ENCODE data around the gene IGFBP4. TPM values are rescaled to one million over a fixed set of nuclear protein-coding genes. Genes with fewer than 3 reads are reported as not detected.
A peak's percentile ranks its signal among the peaks of the same experiment; 100 is the strongest.

IGFBP4 gene
- total RNA-seq, 1 experiment from 2014 or later, result 198 TPM

DNA sequence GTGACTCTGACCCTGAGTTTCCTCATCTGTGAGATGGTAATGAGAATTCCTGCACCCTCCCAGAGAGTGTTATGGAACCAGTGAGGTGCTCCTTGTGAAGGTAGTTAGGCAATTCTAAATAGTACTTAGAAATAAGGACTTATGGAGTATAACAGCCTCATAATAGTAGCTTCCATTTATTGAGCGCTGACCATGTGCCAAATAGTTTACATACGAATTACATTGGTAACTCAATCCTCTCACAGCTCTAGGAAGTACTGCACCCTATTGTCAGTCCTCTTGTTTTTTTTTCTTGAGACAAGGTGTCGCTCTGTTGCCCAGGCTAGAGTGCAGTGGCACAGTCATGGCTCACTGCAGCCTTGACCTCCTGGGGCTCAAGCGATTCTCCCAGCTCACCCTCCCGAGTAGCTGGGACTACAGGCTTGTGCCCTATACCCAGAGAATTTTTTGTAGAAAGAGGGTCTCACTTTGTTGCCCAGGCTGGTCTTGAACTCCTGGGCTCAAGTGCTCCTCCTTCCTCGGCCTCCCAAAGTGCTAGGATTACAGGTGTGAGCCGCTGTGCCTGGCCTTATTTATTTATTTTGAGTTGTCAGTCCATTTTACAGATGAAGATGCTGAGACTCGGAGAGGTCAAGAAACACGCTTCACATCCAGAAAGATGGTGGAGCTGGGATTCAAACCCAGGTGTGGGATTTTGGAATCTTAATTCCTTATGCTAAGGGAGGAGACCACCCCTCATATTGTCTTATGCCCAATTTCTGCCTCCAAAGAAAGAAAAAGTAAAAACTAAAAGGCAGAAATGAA lies 55.2 kb downstream of the IGFBP4 start:
- peak; percentile 50 for DNase-seq (ENCODE audit: low read depth)
- in situ Hi-C loops (cut with HindIII; ENCODE audit: low pct_unique_long_range_greater_than_20kb, low sequenced_read_pairs), result no loop called here

DNA sequence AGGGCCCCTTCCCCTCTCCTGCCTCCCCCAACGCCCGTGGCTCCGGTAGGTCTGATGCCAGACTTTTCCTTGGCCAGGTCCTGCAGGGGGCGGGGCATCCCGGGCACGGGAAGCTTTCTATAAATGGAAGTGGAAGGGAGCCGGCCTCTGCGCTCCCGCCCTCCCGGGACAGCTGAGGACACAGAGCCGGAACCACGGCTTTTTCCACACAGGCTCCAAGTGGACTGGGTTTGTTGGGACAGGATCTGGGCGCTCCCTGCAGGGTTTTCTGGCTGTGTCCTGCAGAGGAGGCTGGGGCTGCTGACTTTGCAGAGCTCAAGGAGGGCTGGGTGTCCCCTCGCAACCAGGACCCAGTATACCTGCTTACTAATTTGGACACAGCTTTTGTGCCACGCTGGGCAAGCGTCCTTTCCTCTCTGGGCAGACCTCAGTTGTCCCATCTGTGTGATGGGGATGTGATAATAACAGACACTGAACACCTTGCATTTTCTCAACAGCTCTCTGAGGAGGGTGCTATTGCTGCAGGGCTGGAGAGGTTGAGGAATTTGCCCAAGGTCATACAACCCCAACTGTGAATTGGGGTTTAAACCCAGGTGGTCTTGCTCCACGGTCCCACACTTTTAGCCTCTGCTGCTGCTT lies 56.4 kb downstream of the IGFBP4 start:
- DNase-seq (ENCODE audit: low read depth), result peak; percentile 62
- in situ Hi-C loops (cut with HindIII; ENCODE audit: low pct_unique_long_range_greater_than_20kb, low sequenced_read_pairs), result no loop called here

DNA sequence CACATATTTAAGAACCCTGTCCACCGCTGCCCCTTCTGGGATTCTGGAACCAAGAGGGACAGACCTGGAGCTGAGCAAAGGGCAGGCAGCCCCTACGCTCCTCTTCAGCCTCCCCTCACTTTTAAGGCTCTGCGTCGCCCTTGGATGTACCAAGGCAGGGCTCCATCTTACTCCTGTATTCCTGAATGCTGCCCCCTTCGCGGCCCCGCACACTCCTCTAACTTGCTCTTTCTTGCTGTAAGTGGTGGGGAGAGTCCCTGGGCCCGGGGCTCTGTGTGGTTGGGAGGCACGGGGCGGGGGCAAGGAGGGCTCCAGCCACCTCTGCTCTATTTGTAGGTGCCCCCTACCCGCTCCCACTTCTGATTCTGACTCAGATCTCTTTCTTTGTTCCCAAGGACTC lies 56.9 kb downstream of the IGFBP4 start:
- no peak for DNase-seq (ENCODE audit: low read depth)
- in situ Hi-C loops (cut with HindIII; ENCODE audit: low pct_unique_long_range_greater_than_20kb, low sequenced_read_pairs), result no loop called here

DNA sequence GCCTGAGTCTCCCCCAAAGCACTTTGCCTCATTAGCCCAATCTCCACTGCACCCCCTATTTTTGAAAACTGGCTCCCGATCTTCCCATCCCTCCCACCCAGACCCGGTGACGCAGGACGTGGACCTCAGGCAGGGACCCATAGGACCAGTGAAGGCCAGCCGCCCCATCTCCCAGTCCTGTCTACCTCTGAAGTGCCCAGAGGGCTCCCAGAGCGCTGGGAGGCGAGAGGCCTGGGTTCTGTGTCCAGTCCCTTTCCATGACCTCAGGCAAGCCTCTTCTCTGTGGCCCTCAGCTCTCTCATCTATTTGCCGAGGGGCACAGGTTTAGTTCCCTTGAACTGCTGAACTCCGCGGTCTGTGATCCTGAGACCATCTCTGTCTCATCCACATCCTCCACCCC lies 57.5 kb downstream of the IGFBP4 start:
- no peak for DNase-seq (ENCODE audit: low read depth)
- in situ Hi-C loops (cut with HindIII; ENCODE audit: low pct_unique_long_range_greater_than_20kb, low sequenced_read_pairs), result no loop called here

DNA sequence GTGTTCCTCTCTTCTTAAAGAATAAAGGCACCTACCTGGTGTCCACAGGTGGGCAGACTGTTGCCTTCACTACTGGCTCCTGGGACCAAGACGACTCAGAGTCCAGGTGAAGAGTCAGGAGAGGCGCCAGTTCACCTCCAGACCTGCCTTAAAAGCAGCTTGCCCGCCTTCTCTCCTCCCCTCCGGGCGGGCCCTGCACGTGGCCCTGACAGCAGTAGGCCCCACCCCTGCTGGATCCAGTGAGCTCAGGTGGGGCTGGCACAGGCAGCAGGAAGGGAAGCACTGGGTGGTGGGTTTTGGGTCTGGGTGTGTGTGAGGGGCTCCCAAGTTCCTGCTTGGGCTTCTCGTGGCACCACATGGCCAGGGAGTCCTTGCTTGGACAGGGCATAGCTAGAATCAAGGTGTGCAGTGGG lies 58.3 kb downstream of the IGFBP4 start, which contains the start of gene TNS4:
TNS4 (minus strand) TSS at position 125 of the 413 bp plus-strand sequence. CDS start 5,198 bp downstream, outside the sequence.
- no peak for DNase-seq (ENCODE audit: low read depth)
- in situ Hi-C loops (cut with HindIII; ENCODE audit: low pct_unique_long_range_greater_than_20kb, low sequenced_read_pairs), result no loop called here

DNA sequence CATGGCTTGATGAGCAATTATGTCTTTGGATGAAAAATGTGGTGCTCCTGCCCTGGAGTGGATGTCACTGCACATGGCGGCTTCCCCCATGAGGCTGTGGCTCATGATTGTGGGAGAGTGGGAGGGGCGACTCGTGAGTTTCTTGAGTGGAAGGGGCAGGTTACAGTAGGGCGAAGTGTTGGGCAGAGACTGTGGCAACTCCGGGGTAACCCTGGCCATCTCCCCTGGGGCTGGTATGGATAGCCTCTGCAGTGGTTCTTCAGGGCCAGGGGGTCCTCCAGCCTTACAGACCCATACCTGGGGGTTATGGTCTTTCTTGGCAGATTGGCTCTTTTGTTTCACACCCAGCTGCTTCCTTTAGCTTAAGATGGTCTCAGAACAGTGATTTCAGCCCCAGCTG lies 59.5 kb downstream of the IGFBP4 start:
- DNase-seq (ENCODE audit: low read depth), result no peak
- in situ Hi-C loops (cut with HindIII; ENCODE audit: low pct_unique_long_range_greater_than_20kb, low sequenced_read_pairs), result no loop called here

DNA sequence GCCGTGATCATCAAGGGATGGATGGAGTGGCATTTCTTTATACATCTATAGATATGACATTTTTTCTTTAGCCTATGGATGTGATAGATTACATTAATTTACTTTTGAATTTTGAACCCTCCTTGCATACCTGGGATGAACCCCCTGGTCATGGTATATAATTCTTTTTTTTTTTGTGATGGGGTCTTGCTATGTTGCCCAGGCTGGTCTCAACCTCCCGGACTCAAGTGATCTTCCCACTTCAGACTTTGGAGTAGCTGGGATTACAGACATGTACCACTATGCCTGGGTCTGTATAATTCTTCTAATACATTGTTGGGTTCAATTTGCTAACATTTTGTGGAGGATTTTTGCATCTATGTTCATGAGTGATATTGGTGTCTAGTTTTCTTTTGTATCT lies 59.9 kb downstream of the IGFBP4 start:
- in situ Hi-C loops (cut with HindIII; ENCODE audit: low pct_unique_long_range_greater_than_20kb, low sequenced_read_pairs), result no loop called here
- no peak for DNase-seq (ENCODE audit: low read depth)

DNA sequence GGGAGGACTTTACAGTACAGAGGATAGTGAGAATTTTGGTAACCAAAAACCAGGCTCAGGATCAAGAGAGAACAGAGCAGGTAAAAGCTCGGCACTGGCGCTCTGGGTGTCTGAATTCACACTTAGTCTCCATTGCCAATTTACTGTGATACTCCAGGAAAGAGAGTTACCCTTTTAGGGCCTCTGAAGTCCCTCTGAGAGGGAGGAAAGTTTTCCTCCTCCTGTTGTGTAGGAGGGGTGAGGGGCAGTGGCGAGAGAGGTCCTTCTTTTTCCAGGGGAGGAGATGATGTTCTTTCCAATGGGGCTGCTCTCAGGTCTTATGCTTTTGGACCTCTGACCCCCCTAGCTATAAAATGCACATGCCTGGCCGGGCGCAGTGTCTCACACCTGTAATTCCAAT lies 63.5 kb downstream of the IGFBP4 start:
- DNase-seq (ENCODE audit: low read depth), result no peak
- in situ Hi-C loops (cut with HindIII; ENCODE audit: low pct_unique_long_range_greater_than_20kb, low sequenced_read_pairs), result no loop called here

Other genes starting within 250 kb of the IGFBP4 start
- 7.7 and 9.1 TPM in 2 replicates for gene WIPF2, start 224.1 kb upstream of the IGFBP4 start, total RNA-seq (2014; rRNA removed; shearing (Covaris generic); ENCODE audit: low replicate concordance)
- 60.9 and 68.1 TPM in 2 replicates for gene CDC6, start 155.6 kb upstream of the IGFBP4 start, total RNA-seq (2014; rRNA removed; shearing (Covaris generic); ENCODE audit: low replicate concordance)
- 11.4 and 26.0 TPM in 2 replicates for gene RARA, start 134.3 kb upstream of the IGFBP4 start, total RNA-seq (2014; rRNA removed; shearing (Covaris generic); ENCODE audit: low replicate concordance)
- gene GJD3, start 78.7 kb upstream of the IGFBP4 start, total RNA-seq (2014; rRNA removed; shearing (Covaris generic); ENCODE audit: low replicate concordance), result not detected in 2 replicates
- 131 and 148 TPM in 2 replicates for gene TOP2A, start 25.6 kb upstream of the IGFBP4 start, total RNA-seq (2014; rRNA removed; shearing (Covaris generic); ENCODE audit: low replicate concordance)
- not detected in 2 replicates for gene TNS4, start 58.2 kb downstream of the IGFBP4 start, total RNA-seq (2014; rRNA removed; shearing (Covaris generic); ENCODE audit: low replicate concordance)
- not detected in 2 replicates for gene CCR7, start 122.0 kb downstream of the IGFBP4 start, total RNA-seq (2014; rRNA removed; shearing (Covaris generic); ENCODE audit: low replicate concordance)
- gene SMARCE1, start 204.4 kb downstream of the IGFBP4 start, total RNA-seq (2014; rRNA removed; shearing (Covaris generic); ENCODE audit: low replicate concordance), result 45.1 and 56.3 TPM in 2 replicates
- gene KRT222, start 221.7 kb downstream of the IGFBP4 start, total RNA-seq (2014; rRNA removed; shearing (Covaris generic); ENCODE audit: low replicate concordance), result 3.1 and 6.8 TPM in 2 replicates